Measurements from ENCODE around the gene OR52I1.

OR52I1 gene

GRCh38 chr11:4605057-4605456 is 11.2 kb downstream of the OR52I1 start:
- Histone ChIP-seq H3K4me1 (ENCODE audit: insufficient read depth, low read length) (no peaks in the 10 kb centered on the region), H3K9me3 (ENCODE audit: control insufficient read depth, insufficient read depth, low read length) (no peaks in the 10 kb centered on the region), H3K9ac (ENCODE audit: low read depth, low read length) (no peak overlapping the region), H3K36me3 (ENCODE audit: insufficient read depth, low read length) (no peaks in the 10 kb centered on the region)

DNA sequence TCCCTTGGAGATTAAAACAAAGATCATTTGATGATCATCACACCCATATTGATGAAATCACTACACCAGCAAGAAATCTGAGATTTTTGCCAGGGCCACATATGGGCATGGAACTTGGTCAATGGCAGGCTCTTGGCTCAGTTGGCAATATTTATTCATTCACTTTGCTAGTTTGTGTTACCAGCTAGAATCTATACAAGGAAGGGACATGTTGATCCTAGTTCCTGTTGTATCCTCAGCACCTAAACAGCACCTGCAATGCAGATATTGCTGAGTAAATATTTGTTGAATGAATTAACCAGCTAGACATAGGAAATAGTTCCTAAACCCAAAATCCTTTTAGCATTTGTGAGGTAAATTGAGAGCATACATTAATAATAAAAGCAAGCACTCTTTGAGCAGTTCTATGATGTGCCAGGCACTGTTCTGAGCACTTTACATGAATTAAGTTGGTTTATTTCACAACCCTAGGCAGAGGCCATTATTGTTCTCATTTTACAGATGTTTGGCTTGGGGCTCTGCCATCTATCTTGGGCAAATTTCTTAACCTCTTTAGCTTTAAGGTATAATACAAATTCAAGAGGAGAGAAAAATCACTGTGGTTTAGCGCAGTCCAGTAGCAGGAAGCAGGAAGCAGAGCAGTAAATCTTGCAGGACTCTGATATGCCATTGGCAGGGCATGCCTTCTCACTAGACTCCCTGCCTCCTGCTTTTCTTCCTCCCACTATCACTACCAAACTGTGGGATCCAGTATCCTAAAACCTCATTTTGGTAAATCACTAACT is 12.6 kb downstream of the OR52I1 start:
- no peaks in the 10 kb centered on the region for H3K9me3 ChIP-seq (ENCODE audit: control insufficient read depth, insufficient read depth, low read length)
- no peaks in the 10 kb centered on the region for H3K4me1 ChIP-seq (ENCODE audit: insufficient read depth, low read length)
- H3K36me3 ChIP-seq (ENCODE audit: insufficient read depth, low read length) = no peaks in the 10 kb centered on the region
- H3K9ac ChIP-seq (ENCODE audit: low read depth, low read length) = 0 out of 2 replicates have a peak overlapping the region, but pooled peaks have one; percentile 99

DNA sequence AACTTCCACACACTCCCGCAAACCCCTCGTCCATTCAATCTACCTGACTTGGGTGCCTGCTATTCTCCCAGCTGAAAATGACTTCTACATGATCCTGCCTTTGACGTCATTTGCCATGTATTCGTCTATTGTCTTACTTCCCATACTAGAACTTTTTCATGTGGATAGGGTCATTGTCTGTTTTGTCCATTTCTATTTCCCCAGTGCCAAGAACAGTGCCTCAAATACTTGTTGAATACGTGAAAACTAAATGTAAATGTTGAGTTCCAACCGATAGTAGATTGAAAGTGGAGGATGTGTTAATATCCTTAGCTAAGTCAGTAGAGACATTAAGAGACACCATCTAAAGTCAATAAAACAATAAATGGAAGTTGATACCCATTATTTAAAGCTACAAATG is 13.3 kb downstream of the OR52I1 start:
- no peaks in the 10 kb centered on the region for H3K4me1 ChIP-seq (ENCODE audit: insufficient read depth, low read length)
- no peaks in the 10 kb centered on the region for H3K36me3 ChIP-seq (ENCODE audit: insufficient read depth, low read length)
- H3K9ac ChIP-seq (ENCODE audit: low read depth, low read length) = peak overlapping the region; percentile 99
- no peaks in the 10 kb centered on the region for H3K9me3 ChIP-seq (ENCODE audit: control insufficient read depth, insufficient read depth, low read length)

GRCh38 chr11:4607781-4608666 is 14.2 kb downstream of the OR52I1 start, which contains the start of gene TRIM68:
TRIM68 (minus strand) TSS chr11:4608231; CDS start chr11:4605504, 2,727 bp downstream.
- Histone ChIP-seq H3K9me3 (ENCODE audit: control insufficient read depth, insufficient read depth, low read length) (no peaks in the 10 kb centered on the region), H3K9ac (ENCODE audit: low read depth, low read length) (peak within 1 kb of the TSS; percentile 99), H3K4me1 (ENCODE audit: insufficient read depth, low read length) (no peaks in the 10 kb centered on the region), H3K36me3 (ENCODE audit: insufficient read depth, low read length) (no peaks in the 10 kb centered on the region)

DNA sequence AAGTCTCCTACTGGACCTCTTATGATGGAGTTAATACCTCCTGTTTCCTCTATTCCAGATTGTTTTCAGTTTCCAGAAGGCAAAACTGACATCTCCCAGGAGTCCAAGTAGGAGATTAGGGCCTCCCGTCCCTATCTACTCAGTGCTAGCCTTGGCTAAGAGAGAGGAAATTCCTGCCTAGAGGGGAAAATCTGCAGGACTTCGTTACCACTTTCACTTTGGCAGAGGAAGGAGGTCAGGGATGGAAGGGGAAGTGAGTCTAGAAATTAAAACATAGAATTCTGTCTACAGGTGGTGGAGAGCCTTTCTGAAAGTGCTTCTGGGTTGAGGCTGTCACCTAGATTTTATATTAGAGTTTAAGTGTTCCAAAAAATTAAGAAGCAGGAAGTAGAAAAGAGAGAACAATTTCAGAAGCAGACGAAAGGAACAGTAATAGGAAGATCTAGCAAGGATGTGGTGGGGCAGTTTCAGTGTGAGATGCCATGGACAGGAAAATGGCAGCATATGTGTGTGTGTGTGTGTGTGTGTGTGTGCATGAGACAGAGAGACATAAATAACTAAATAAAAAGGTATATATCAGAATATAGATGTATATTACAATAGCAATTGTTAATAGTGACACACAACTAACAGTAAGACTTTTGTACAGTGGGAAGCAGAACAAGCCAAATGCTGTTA is 16.6 kb downstream of the OR52I1 start:
- no peaks in the 10 kb centered on the region for H3K4me1 ChIP-seq (ENCODE audit: insufficient read depth, low read length)
- no peaks in the 10 kb centered on the region for H3K36me3 ChIP-seq (ENCODE audit: insufficient read depth, low read length)
- no peaks in the 10 kb centered on the region for H3K9me3 ChIP-seq (ENCODE audit: control insufficient read depth, insufficient read depth, low read length)
- no peak overlapping the region for H3K9ac ChIP-seq (ENCODE audit: low read depth, low read length)

- H3K36me3 ChIP-seq (ENCODE audit: insufficient read depth, low read length) = no peaks in the 10 kb centered on the region
These were observed 18.1 kb downstream of the OR52I1 start for GRCh38 chr11:4611986-4612385.

GRCh38 chr11:4615856-4616444 is 22.1 kb downstream of the OR52I1 start:
- Histone ChIP-seq H3K9ac (ENCODE audit: low read depth, low read length) (no peak overlapping the region), H3K36me3 (ENCODE audit: insufficient read depth, low read length) (no peaks in the 10 kb centered on the region), H3K4me1 (ENCODE audit: insufficient read depth, low read length) (no peaks in the 10 kb centered on the region), H3K9me3 (ENCODE audit: control insufficient read depth, insufficient read depth, low read length) (no peaks in the 10 kb centered on the region)

More at GRCh38 chr11:4611986-4612385, 18.1 kb downstream of the OR52I1 start:
- Histone ChIP-seq H3K9ac (ENCODE audit: low read depth, low read length) (no peak overlapping the region), H3K9me3 (ENCODE audit: control insufficient read depth, insufficient read depth, low read length) (no peaks in the 10 kb centered on the region), H3K4me1 (ENCODE audit: insufficient read depth, low read length) (no peaks in the 10 kb centered on the region)

- no peaks in the 10 kb centered on the region for H3K36me3 ChIP-seq (ENCODE audit: insufficient read depth, low read length)
- H3K4me1 ChIP-seq (ENCODE audit: insufficient read depth, low read length) = no peaks in the 10 kb centered on the region
- H3K9ac ChIP-seq (ENCODE audit: low read depth, low read length) = no peak overlapping the region
- no peaks in the 10 kb centered on the region for H3K9me3 ChIP-seq (ENCODE audit: control insufficient read depth, insufficient read depth, low read length)
These were observed 25.7 kb downstream of the OR52I1 start for GRCh38 chr11:4619514-4619913.

DNA sequence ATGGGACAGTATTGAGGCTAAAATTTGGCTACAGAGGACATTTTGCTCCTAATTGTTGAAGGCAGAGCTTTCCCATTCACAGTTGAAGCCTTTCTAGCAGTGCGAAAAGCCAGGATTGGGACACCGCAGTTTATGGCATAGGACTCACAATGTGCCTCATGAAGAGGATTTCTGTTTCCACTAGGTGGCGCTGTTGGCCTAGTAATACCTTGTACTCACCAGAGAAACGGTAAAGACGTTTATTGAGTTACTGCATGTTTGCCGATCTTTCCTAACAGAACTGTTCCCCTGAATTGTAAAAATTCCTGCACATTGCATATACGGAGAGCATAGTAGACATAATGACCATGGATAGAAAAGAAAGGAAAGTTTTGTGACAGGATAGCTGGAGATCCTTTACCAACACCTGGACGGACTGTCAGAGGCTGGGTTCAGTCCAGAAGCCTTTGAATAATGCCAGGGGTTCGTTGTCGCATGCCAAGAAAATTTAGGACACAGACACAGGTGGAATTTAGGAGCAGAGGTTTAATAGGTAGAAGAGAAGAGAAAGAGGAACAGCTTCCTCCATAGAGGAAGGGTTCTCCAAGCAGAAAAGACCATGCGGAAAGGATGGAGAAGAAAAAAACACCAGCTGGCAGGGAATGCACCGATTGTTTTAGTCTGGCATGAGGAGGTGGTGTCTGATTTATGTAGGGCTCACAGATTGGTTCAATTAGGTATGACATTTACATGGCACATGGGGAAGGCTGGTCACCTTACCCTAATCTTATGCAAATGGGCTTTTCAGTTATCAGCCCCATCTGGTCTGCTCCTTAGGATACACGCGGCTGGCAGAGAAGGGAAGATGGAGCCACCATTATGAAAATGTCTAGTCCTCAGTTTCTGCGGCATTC is 32.6 kb downstream of the OR52I1 start:
- H3K36me3 ChIP-seq (ENCODE audit: insufficient read depth, low read length) = no peaks in the 10 kb centered on the region
- H3K9me3 ChIP-seq (ENCODE audit: control insufficient read depth, insufficient read depth, low read length) = no peaks in the 10 kb centered on the region
- peaks cover 14% of the 10 kb centered on the region; the same call in 1 of the 2 replicates for H3K4me1 ChIP-seq (ENCODE audit: insufficient read depth, low read length)
- no peak overlapping the region for H3K9ac ChIP-seq (ENCODE audit: low read depth, low read length)

DNA sequence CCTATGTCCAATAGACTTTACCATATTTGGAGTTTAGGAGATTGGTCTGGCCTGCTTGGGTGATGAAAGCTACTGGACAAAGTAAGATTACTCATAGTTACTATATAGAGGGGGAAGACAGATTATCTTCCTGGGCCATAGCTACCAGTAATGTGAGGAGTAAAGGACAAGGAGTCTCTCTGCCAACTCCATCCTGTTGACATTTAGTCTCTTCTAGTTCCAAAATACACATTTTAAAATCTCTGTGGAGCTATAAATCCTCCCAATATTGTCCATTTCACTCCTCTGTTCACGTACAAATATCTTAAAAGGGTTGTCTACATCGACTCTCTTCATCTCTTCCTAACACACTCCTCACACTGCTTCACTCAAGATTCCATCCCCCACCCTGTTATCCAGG is 42.3 kb downstream of the OR52I1 start:
- no peaks in the 10 kb centered on the region for H3K4me1 ChIP-seq (ENCODE audit: insufficient read depth, low read length)
- H3K9me3 ChIP-seq (ENCODE audit: control insufficient read depth, insufficient read depth, low read length) = no peaks in the 10 kb centered on the region
- no peaks in the 10 kb centered on the region for H3K36me3 ChIP-seq (ENCODE audit: insufficient read depth, low read length)
- H3K9ac ChIP-seq (ENCODE audit: low read depth, low read length) = no peak overlapping the region

- no peaks in the 10 kb centered on the region for H3K9me3 ChIP-seq (ENCODE audit: control insufficient read depth, insufficient read depth, low read length)
- H3K4me1 ChIP-seq (ENCODE audit: insufficient read depth, low read length) = no peaks in the 10 kb centered on the region; the same call in 1 of the 2 replicates
- no peaks in the 10 kb centered on the region for H3K36me3 ChIP-seq (ENCODE audit: insufficient read depth, low read length)
- peak within 1 kb of the TSS; percentile 4; the same call in 1 of the 2 replicates for H3K9ac ChIP-seq (ENCODE audit: low read depth, low read length)
These were observed 43.3 kb downstream of the OR52I1 start, which contains the start of gene OR51D1 for GRCh38 chr11:4636962-4637661. OR51D1 (plus strand) TSS chr11:4637477; CDS start chr11:4639791, 2,314 bp downstream.

- no peaks in the 10 kb centered on the region for H3K9me3 ChIP-seq (ENCODE audit: control insufficient read depth, insufficient read depth, low read length)
- no peaks in the 10 kb centered on the region for H3K36me3 ChIP-seq (ENCODE audit: insufficient read depth, low read length)
- no peak overlapping the region for H3K9ac ChIP-seq (ENCODE audit: low read depth, low read length)
- H3K4me1 ChIP-seq (ENCODE audit: insufficient read depth, low read length) = no peaks in the 10 kb centered on the region; the same call in 1 of the 2 replicates
These were observed 43.8 kb downstream of the OR52I1 start for GRCh38 chr11:4637662-4638047.

- H3K9me3 ChIP-seq (ENCODE audit: control insufficient read depth, insufficient read depth, low read length) = no peaks in the 10 kb centered on the region
- H3K9ac ChIP-seq (ENCODE audit: low read depth, low read length) = no peak overlapping the region
- H3K4me1 ChIP-seq (ENCODE audit: insufficient read depth, low read length) = no peaks in the 10 kb centered on the region; the same call in 1 of the 2 replicates
- no peaks in the 10 kb centered on the region for H3K36me3 ChIP-seq (ENCODE audit: insufficient read depth, low read length)
These were observed 46.1 kb downstream of the OR52I1 start for GRCh38 chr11:4639931-4640330.
